SK-MEL-5 (cell line): ENCODE results near the gene SLC23A1. TPM values are rescaled to one million over a fixed set of nuclear protein-coding genes. Genes with fewer than 3 reads are reported as not detected.
"Not testable (repeated sequence)": the region's sequence is repeated elsewhere in the genome, so short reads cannot be mapped to it uniquely, and the experiment has no call there.

ENCODE experiments used
- DNase-seq: peaks from one replicate; pipeline ENCODE4 v3.0.0-alpha.2; 2016; ENCODE audit warnings: low read depth, low spot score
- in situ Hi-C: cut with HindIII; loops from 2 replicates; pipeline ENCODE4 v1.10.0; 2016; ENCODE audit warnings: low sequenced_read_pairs, high pct_unique_total_duplicates, low pct_unique_long_range_greater_than_20kb
- total RNA-seq: library from RNA; depleted of rRNA; stranded (reverse); fragments of >200 nt; shearing (Covaris generic); gene quantifications from 2 replicates; pipeline ENCODE4 v1.2.3, GENCODE V29; 2014

The SLC23A1 gene
- total RNA-seq, 1 experiment from 2014 or later: not detected

DNA sequence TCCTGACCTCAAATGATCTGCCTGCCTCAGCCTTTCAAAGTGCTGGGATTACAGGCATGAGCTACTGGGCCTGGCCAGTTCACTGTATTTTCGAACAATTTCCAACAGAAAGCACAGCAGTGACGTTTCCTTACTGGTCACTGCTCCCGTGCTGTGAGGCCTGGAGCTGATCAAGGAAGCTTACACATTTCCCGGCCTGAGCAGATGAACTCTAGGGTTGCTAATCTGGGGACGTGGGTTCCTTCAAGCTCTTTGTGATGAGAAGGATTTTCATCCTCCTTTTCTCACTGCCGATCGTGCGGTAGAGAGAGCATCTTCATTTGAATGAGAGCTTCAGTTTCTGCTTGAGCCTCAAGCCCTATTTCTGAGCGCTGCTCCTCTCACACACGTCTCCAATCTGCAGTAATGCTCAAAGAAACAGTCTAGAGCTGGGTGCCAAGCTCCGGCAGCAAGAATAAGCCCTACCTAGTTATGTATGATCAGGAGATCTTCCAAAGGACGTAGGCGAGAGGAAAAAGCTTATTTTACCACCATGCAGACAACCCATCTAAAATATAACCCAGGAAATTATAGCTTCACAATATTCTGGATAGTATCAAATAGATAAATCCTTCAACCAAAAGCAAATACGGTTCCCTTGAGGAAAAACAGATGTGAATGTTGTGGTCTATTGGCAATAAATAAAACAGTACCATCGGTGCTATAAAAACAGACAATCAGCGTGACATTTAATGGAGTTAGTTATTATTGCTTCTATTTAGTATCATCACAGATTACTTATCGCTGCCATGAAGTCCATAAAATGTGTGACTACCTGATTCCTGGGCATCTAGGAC is 28.1 kb upstream of the SLC23A1 start:
- DNase-seq: no peak
- in situ Hi-C loops: loop anchor here (25.0 kb wide), 1 partner anchor 151 kb away; the partner anchor contains the start of gene UBE2D2

DNA sequence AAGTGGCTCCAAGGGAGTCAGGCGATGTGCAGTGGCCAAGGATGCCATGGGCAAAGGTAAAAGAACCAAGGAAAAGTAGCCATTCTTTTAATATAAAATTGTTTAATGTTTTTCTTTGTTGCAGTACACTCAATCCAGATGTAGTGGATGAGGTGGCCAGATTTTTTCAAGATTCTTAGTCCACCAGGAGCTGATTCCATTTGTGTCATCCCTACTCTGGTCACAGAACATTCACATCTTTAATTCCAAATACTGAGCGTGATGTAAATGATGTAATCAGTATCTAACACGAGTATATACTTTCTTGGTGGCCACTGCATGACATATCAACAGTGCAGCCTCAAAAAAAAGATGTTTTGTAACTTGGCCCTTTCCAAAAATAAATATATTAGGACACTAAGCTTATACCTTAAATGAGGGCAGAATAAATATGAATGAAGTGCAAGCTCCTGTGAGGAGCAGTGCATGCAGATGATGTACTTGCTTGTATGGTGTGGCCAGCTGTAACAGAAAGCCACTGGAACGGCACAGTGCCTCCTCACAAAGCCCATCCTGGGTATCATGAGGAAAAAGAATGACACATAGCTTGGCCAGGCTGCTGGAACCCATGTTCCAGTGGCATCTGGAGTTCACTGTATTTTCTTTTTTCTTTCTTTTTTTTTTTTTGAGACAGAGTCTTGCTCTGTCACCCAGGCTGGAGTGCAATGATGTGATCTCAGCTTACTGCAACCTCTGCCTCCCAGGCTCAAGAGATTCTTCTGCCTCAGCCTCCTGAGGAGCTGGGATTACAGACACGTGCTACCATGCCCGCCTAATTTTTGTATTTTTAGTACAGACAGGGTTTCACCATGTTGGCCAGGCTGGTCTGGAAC is 27.3 kb upstream of the SLC23A1 start:
- in situ Hi-C loops: loop anchor here (25.0 kb wide), 1 partner anchor 152 kb away; the partner anchor contains the start of gene UBE2D2

DNA sequence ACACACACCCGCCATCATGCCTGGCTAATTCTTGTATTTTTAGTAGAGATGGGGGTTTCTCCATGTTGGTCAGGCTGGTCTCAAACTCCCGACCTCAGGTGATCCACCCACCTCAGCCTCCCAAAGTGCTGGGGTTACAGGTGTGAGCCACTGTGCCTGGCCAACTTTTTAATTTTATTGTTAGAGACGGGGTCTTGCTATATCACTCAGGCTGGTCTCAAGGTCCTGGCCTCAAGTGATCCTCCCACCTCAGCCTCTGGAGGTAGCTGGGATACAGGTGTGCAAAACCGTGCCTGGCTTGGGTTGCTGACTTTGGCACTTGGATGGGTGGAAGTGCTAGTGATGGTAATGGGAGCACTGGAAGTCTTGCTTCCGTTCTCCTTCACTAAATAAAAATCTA is 26.0 kb upstream of the SLC23A1 start:
- not testable (repeated sequence) for DNase-seq
- in situ Hi-C loops: loop anchor here (25.0 kb wide), 1 partner anchor 153 kb away; the partner anchor contains the start of gene UBE2D2

More for the DNA sequence above, 27.3 kb upstream of the SLC23A1 start:
- DNase-seq: no peak

DNA sequence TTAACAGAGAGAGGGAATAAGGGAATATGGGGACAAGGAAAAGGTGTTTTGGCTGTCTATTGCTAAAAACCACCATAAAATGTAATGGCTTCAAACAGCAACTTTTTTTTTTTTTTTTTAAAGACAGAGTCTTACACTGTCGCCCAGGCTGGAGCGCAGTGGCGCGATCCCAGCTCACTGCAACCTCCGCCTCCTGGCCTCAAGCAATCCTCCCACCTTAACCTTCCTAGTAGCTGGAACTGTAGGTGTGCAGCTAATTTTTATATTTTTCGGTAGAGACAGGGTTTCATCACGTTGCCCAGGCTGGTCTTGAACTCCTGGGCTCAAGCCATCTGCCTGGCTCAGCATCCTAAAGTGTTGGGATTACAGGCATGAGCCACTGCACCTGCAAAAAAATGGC is 25.1 kb upstream of the SLC23A1 start:
- in situ Hi-C loops: loop anchor here (25.0 kb wide), 1 partner anchor 154 kb away; the partner anchor contains the start of gene UBE2D2
- no peak for DNase-seq

DNA sequence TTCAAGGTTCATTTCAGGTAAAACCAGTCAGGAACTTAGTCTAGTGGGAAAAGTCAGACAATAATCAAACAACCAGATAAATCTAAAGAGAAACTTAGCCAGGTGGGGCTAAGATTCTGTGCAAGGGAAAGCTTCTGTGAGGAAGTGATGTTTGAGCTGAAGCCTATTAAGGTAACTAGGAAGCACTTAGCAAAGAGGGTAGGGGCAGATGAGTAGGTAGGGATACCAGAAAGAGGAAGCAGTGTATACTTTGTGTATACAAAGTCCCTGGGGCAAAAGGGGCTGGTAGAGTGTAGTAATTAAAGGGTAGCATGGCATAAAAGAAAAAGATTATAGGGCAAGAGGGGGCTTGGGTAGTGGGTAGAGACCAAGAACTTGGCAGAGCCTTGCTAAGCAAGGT is 24.4 kb upstream of the SLC23A1 start:
- in situ Hi-C loops: loop anchor here (25.0 kb wide), 1 partner anchor 155 kb away; the partner anchor contains the start of gene UBE2D2
- no peak for DNase-seq

DNA sequence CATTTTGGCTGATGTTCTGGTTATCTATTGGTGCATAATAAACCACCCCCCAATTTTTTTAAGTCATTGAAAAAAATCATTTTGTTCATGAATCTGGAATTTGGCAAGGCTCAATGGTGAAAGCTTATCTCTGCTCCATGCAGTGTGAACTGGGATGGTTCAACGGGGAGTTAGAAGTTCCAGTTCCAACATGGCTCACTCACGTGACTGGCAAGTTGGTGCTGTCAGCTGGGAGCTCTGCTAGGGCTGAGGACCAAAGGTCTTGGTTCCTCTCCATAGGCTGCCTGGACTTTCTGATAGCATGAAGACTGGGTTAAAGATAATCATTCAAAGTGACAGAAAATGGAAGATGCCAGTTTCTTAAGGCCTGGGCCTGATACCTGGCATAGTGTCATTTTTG is 23.9 kb upstream of the SLC23A1 start:
- in situ Hi-C loops: loop anchor here (25.0 kb wide), 1 partner anchor 155 kb away; the partner anchor contains the start of gene UBE2D2
- DNase-seq: no peak

DNA sequence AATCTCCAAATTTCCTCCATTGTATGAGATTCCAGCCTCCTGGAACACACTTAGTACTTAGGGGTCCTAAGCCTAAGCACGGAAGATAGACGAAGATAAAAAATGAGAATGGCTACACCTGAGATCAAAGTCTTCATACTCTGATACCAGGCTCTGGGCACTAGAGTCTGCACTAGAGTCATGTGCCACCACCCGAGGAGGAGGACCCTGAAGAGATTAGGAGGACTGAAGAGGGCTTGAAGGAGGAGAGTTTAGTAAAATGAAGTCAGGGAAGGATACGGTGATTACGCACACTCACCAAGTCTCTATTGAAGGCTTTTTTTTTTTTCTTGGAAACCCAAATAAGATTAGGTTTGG is 21.4 kb upstream of the SLC23A1 start:
- no peak for DNase-seq
- in situ Hi-C loops: loop anchor here (25.0 kb wide), 1 partner anchor 158 kb away; the partner anchor contains the start of gene UBE2D2

DNA sequence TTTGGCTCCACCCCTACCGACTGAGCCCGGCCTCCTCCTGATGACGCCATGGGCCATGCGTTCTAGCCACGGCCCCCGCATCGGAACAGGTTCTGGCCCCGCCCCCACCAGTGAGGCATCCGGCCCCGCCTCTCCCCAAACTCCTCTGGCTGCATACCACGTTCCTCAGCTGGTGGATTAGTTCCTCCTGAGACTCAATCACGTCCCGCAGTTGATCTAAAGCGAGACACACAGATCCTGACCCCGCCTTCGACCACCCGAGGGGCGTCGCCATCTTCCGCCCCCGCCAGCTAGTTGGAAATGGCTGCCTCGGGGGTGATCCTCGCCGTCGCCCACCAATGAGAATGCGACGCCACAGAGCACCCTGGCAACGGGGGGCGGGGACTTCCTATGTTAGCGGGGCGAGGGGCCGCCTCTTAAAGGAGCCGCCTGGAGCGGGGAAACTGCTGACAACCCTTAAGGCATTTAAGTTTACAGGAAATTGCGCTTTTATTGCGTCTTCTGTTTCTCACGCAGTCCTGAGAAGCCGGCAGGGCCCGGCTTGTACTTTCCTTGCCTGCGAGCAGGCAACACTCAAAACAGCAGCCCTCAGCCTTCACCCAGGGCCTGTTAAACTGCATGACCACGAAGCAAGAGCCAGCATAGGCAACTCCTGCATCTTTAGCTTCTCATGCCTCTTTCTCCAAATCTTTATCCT is 20.8 kb upstream of the SLC23A1 start, which contains the start of gene SPATA24:
Gene SPATA24, minus strand, starts transcription at position 303 of the 697 bp plus-strand sequence. Its CDS starts 29 bp downstream, at position 274.
- peak; percentile 97 for DNase-seq

DNA sequence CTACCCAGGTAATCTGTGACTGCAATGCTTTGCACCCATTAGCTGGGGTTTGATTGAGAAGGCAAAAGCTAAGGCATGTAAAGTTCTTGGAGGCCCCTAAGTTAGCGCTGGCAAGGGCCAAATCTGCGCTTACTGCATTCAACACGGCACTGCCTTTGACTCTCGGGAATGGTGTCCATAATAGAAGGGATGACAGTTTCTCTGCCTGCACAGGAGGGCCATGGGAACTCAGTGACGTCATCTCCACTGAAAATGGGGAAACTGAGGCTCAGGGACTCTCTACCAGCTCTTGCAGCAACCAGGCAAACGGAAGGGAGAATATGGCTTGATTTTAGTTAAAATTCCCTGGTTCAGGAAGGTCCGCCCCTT is 20.3 kb upstream of the SLC23A1 start:
- no peak for DNase-seq
- in situ Hi-C loops: loop anchor here (25.0 kb wide), 1 partner anchor 159 kb away; the partner anchor contains the start of gene UBE2D2

More for the DNA sequence above, 20.8 kb upstream of the SLC23A1 start, which contains the start of gene SPATA24:
- in situ Hi-C loops: loop anchor here (25.0 kb wide), 1 partner anchor 158 kb away; the partner anchor contains the start of gene UBE2D2

DNA sequence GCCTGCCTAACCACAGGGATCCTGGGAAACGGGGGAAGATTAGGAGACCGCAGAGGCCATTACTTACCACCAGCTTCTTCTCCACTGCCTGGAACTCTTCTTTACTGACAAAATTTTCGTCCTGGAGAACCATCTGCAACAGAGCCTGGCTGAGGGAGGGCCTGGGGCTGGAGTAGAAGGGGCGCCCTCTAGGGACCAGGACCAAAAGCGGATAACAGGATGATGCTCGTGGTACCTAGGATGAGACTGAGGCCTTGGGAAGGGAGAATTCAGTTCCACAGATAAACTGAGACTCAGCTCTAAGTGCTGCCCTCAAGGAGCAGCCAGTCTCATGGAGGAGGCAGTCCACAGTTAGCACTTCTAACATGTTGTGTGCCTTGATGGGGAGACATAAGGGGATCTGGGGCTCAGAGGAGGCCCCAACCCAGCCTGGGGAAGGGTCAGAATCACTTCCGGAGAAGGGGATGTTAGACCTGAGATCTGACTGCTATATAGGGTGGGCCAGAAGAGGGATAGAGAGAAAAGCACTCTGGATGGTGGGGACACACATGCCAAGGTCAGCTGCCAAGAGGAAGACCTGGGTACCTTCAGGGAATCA is 19.6 kb upstream of the SLC23A1 start:
- DNase-seq: peak; percentile 65
- in situ Hi-C loops: loop anchor here (25.0 kb wide), 1 partner anchor 160 kb away; the partner anchor contains the start of gene UBE2D2

DNA sequence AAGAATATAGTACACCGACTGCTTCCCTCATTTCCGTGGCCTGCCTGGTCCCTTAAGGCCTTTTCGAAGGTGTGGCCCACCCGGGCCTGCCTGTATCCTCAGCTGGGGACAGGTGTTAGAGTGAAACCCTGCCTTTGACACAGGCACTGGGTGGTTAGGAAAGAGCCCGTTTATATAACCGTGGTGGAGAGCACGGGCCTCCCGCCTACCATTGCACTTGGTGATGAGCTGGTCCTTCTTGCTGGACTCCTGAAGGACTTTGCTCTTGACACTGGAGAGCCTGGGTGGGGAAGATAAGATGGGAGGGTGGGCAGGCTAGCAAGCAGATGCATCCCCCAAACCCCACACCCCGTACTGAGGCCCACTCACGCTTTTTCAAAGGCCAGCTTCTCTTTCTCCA is 18.4 kb upstream of the SLC23A1 start:
- in situ Hi-C loops: loop anchor here (25.0 kb wide), 1 partner anchor 161 kb away; the partner anchor contains the start of gene UBE2D2
- DNase-seq: no peak

DNA sequence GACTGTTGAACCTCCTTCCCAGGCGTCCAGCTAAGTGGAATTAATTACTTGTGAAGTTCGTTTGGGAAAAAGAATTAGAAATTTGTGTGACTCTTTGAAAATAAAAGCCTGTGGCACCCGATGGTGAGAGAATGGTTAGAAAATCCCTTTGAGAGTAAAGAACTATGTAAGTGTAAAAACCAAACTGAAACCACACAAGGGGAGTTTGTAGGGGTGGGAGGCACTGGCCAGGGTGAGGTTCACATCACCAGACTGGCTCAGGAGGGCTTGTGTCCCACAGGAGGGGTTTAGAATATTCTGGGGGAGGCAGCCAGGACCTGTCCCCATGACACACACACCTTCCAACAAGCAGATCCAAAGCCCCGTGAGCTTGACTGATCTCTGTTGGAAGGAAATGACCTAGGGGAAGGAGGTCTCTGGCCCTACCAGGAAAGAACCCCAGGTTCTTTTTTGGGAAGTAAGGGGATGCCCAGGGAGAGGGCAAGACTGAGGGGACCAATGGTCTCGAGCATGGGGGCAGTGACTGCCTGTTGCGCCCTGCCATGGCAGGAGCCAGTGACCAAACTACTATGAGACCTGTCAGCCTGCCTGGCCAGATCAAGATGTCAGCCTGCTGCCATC is 16.5 kb upstream of the SLC23A1 start:
- in situ Hi-C loops: loop anchor here (25.0 kb wide), 1 partner anchor 163 kb away; the partner anchor contains the start of gene UBE2D2
- no peak for DNase-seq

DNA sequence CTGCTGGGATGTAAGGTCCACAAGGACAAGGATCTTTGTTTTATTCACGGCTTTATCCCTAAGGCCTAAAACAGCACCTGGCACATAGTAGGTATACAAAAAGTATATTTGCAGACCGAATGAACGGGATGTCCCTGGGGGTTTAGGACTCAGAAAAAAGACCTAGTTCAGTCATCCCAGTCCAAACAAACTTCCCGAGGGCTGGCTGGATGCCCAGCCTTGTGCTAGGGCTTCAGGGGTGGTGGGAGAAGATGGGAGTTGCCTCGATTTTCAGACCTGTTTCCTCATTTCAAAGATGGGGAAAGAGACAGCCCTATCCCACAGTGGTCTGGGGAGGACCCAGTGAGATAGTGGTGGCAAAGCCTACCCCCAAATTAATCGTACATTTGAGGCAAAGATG is 14.8 kb upstream of the SLC23A1 start:
- in situ Hi-C loops: no loop called here
- DNase-seq: no peak

DNA sequence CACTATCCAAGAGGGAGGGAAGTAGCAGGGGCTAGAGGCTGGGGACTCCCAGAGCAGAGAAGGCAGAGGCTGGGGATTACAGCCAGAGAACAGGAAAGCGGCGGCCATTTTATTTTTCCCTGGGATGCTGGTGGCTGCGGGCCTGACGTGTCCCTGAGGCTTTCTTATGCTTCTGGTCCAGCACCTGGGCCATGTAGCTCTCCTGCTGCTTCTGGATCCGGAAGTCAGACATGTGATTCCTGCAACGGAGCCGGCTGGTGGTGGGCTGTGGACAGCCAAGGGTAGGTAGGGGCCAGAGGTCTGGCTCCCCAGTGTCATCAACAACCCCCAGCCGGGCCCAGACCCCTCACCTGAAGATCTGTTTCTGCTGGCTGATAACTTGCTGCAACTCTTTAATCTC is 13.6 kb upstream of the SLC23A1 start:
- no peak for DNase-seq
- in situ Hi-C loops: no loop called here

DNA sequence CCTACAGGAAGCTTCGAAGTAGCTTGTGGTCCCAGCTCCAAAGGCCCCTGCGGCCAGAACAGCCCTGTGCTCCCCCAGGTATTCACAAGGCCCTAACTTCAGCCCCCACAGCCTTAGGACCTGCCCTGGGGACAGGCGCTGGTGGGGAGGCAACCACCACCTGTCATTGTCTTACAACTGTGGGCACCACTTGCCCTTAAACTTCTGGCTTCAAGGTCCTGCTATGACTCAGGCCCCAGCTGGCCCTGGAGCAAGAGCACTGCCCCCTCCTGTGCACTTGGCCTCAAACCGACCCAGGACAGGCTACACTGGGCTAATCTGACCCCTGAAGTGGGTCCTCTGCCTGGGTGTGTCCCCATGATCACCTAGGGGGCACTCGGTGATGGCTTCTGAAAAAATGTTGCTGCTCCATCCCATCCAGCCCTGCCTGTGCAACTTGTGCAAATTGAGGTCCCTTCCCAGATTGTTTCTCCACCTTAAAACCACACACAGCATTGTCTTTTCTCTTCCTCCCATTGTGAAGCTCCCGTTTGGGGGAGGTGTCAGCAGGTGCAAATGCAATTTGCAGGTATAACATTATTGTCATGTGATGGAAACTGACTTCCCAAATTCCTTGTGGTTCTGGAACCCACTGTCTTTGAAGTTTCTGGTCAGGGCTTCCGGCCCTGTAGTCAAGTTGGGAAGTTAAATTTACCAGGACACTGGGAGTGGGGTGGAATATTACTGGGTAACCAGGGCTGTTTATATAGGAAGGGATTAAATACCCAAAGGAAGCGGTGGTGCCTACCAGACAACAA is 12.9 kb upstream of the SLC23A1 start:
- in situ Hi-C loops: no loop called here
- DNase-seq: no peak
